Liver (tissue), 9 donors: ENCODE data around the gene TRAK1. TPM values are rescaled to one million over a fixed set of nuclear protein-coding genes. Genes with fewer than 3 reads are reported as not detected.

Experiments used
- DNase-seq: peaks from one replicate; pipeline ENCODE4 v3.0.0-alpha.2; 2017; ENCODE audit warnings: low spot score
- H3K27ac ChIP-seq, 2 donors: one replicate each; pipeline ENCODE4 v1.7.0; 2013; ENCODE audit warnings: inconsistent platforms in 2 of 2, low read length in 2 of 2, control low read depth in 1 of 2, low read depth in 1 of 2, mild to moderate bottlenecking in 1 of 2
- H3K27me3 ChIP-seq, 4 donors: one replicate each; pipeline versions ENCODE4 v1.6.1 to v1.7.0; 2013; ENCODE audit warnings: low read length in 3 of 4, inconsistent platforms in 1 of 4, mild to moderate bottlenecking in 1 of 4, moderate library complexity in 1 of 4; ENCODE audit not compliant: control insufficient read depth in 4 of 4, insufficient read depth in 4 of 4
- H3K36me3 ChIP-seq, 4 donors: one replicate each; pipeline versions ENCODE4 v1.6.1 to v1.7.0; 2013; ENCODE audit warnings: low read length in 3 of 4, mild to moderate bottlenecking in 3 of 4, low read depth in 1 of 4, moderate library complexity in 1 of 4; ENCODE audit not compliant: control insufficient read depth in 4 of 4, insufficient read depth in 3 of 4
- H3K4me1 ChIP-seq, 4 donors: one replicate each; pipeline versions ENCODE4 v1.6.1 to v1.7.0; 2013; ENCODE audit warnings: low read length in 3 of 4, mild to moderate bottlenecking in 3 of 4, moderate library complexity in 1 of 4; ENCODE audit not compliant: control insufficient read depth in 4 of 4, insufficient read depth in 4 of 4
- H3K4me3 ChIP-seq, 3 donors: one replicate each; pipeline versions ENCODE4 v1.6.1 to v1.7.0; 2013; ENCODE audit warnings: low read length in 3 of 3, control low read depth in 1 of 3, low read depth in 1 of 3, mild to moderate bottlenecking in 1 of 3
- H3K9ac ChIP-seq, 2 donors: one replicate each; pipeline ENCODE4 v1.7.0; 2013; ENCODE audit warnings: low read length in 2 of 2, mild to moderate bottlenecking in 2 of 2, moderate library complexity in 2 of 2, control low read depth in 1 of 2, low read depth in 1 of 2
- H3K9me3 ChIP-seq, 4 donors: one replicate each; pipeline versions ENCODE4 v1.6.1 to v1.7.0; 2013; ENCODE audit warnings: low read length in 3 of 4; ENCODE audit not compliant: control insufficient read depth in 4 of 4
- ATF3 ChIP-seq: IDR thresholded peaks from 2 replicates; pipeline ENCODE4 v1.6.1; 2016; ENCODE audit warnings: antibody characterized with exemption
- CTCF ChIP-seq: fragments of 150-350 bp; IDR thresholded peaks from 2 replicates; pipeline ENCODE4 v1.5.1; 2017; ENCODE audit warnings: improper control_type of control experiment, low read depth, low read length; ENCODE audit not compliant: missing input control
- FOXA1 ChIP-seq: IDR thresholded peaks from 2 replicates; pipeline ENCODE4 v1.6.1; 2016; ENCODE audit warnings: antibody characterized with exemption
- FOXA2 ChIP-seq: IDR thresholded peaks from 2 replicates; pipeline ENCODE4 v1.6.1; 2016; ENCODE audit warnings: antibody characterized with exemption
- GABPA ChIP-seq, 2 donors: IDR thresholded peaks in 1 of 2; conservative IDR thresholded peaks in 1 of 2; 2 replicates each; pipeline ENCODE4 v1.6.1; 2016; ENCODE audit warnings: antibody characterized with exemption in 2 of 2, mild to moderate bottlenecking in 1 of 2, moderate library complexity in 1 of 2
- HNF4A ChIP-seq, 2 donors: conservative IDR thresholded peaks; 2 replicates each; pipeline ENCODE4 v1.6.1; 2016; ENCODE audit warnings: antibody characterized with exemption in 2 of 2, mild to moderate bottlenecking in 2 of 2
- HNF4G ChIP-seq: IDR thresholded peaks from 2 replicates; pipeline ENCODE4 v1.6.1; 2016; ENCODE audit warnings: antibody characterized with exemption
- JUND ChIP-seq, 2 donors: IDR thresholded peaks; 2 replicates each; pipeline ENCODE4 v1.6.1; 2016; ENCODE audit warnings: antibody characterized with exemption in 2 of 2
- MAX ChIP-seq: IDR thresholded peaks from 2 replicates; pipeline ENCODE4 v1.6.1; 2016; ENCODE audit warnings: antibody characterized with exemption
- NR2F2 ChIP-seq: IDR thresholded peaks from 2 replicates; pipeline ENCODE4 v1.6.1; 2016; ENCODE audit warnings: antibody characterized with exemption
- RAD21 ChIP-seq, 2 donors: IDR thresholded peaks; 2 replicates each; pipeline ENCODE4 v1.6.1; 2016; ENCODE audit warnings: antibody characterized with exemption in 2 of 2, mild to moderate bottlenecking in 2 of 2
- REST ChIP-seq: IDR thresholded peaks from 2 replicates; pipeline ENCODE4 v1.6.1; 2016; ENCODE audit warnings: antibody characterized with exemption, mild to moderate bottlenecking
- RXRA ChIP-seq, 2 donors: IDR thresholded peaks; 2 replicates each; pipeline ENCODE4 v1.6.1; 2017 to 2018; ENCODE audit warnings: antibody characterized with exemption in 2 of 2, mild to moderate bottlenecking in 1 of 2
- SP1 ChIP-seq: IDR thresholded peaks from 2 replicates; pipeline ENCODE4 v1.6.1; 2018; ENCODE audit warnings: antibody characterized with exemption, mild to moderate bottlenecking
- TAF1 ChIP-seq: conservative IDR thresholded peaks from 2 replicates; pipeline ENCODE4 v1.6.1; 2016; ENCODE audit warnings: antibody characterized with exemption, mild to moderate bottlenecking
- YY1 ChIP-seq: IDR thresholded peaks from 2 replicates; pipeline ENCODE4 v1.6.1; 2016; ENCODE audit warnings: antibody characterized with exemption, mild to moderate bottlenecking
- ZBTB33 ChIP-seq: IDR thresholded peaks from 2 replicates; pipeline ENCODE4 v1.6.1; 2016; ENCODE audit warnings: antibody characterized with exemption
- WGBS: extraction: QIAGEN DNeasy Blood & Tissue Kit; methylation state at CpG from one replicate; pipeline ENCODE4 v1.1.7; 2013; 5-methylcytosine and 5-hydroxymethylcytosine counted together
- polyA plus RNA-seq, 2 donors: library from polyadenylated mRNA; stranded (reverse) in 1 of 2; unstranded in 1 of 2; fragments of 200-250 nt in 1 of 2; fragments of >200 nt in 1 of 2; fragmentation: Nextera tagmentation in 1 of 2; extraction: Ambion mirVana in 1 of 2; gene quantifications; one replicate each; pipeline versions ENCODE4 v1.2.1 to v1.2.3, GENCODE V29; 2013 to 2015
- total RNA-seq, 2 donors: library from RNA; depleted of rRNA; stranded (reverse); fragments of >200 nt; gene quantifications; one replicate each; pipeline ENCODE4 v1.2.3, GENCODE V29; 2014
- donor health status: healthy.
- donor health status: healthy.
- donor health status: healthy.
- donor health status: healthy.
- donor health status: healthy.

The TRAK1 gene
- total and polyA plus RNA-seq, 4 donors = 3.4 to 21.7 (median 8.6) TPM

GRCh38 chr3:42273361-42273760 lies 182.2 kb downstream of the TRAK1 start:
- H3K27ac ChIP-seq = no peak overlapping the region
- no peak overlapping the region for H3K4me3 ChIP-seq
- TF ChIP-seq ZBTB33 = no peak
- TF ChIP-seq NR2F2 = no peak
- TF ChIP-seq JUND (IDR thresholded peaks at IDR 0.05) = no peak
- TF ChIP-seq FOXA2 = no peak
- no peak for TF ChIP-seq CTCF
- TF ChIP-seq RAD21 (IDR thresholded peaks at IDR 0.05) = no peak
- no peak for TF ChIP-seq MAX
- no peak for TF ChIP-seq FOXA1
- no peaks in the 10 kb centered on the region for H3K36me3 ChIP-seq
- no peak overlapping the region for H3K9ac ChIP-seq
- H3K9me3 ChIP-seq = no peaks in the 10 kb centered on the region
- H3K4me1 ChIP-seq = no peaks in the 10 kb centered on the region
- no peak for DNase-seq
- 47% methylated on average over 2 of the region's 2 CpGs for WGBS
- H3K27me3 ChIP-seq = peaks cover 0 to 3% (median under 1%) of the 10 kb centered on the region in 4 donors

- no peaks in the 10 kb centered on the region for H3K4me1 ChIP-seq
- no peaks in the 10 kb centered on the region for H3K9me3 ChIP-seq
- peaks cover 0 to 3% (median 0%) of the 10 kb centered on the region in 4 donors for H3K27me3 ChIP-seq
- no peak overlapping the region for H3K27ac ChIP-seq
- H3K9ac ChIP-seq = no peak overlapping the region
- TF ChIP-seq TAF1 (no peak), SP1 (no peak), ZBTB33 (no peak), RXRA (IDR thresholded peaks at IDR 0.05) (no peak), REST (no peak), HNF4G (no peak), HNF4A (conservative IDR thresholded peaks at IDR 0.05) (no peak), CTCF (no peak), YY1 (no peak), FOXA1 (no peak), ATF3 (no peak), GABPA (IDR thresholded peaks at IDR 0.05 in 1 of 2, conservative IDR thresholded peaks at IDR 0.05 in 1 of 2) (no peak)
- H3K4me3 ChIP-seq = no peak overlapping the region
- DNase-seq = no peak
- H3K36me3 ChIP-seq = no peaks in the 10 kb centered on the region
Measured at GRCh38 chr3:42274266-42274665, 183.1 kb downstream of the TRAK1 start.
